H1 (cell line): ENCODE results near the gene PXDC1.

ENCODE experiments used
- ATF3 ChIP-seq: IDR thresholded peaks from 2 replicates; pipeline ENCODE4 v1.6.1; 2011; ENCODE audit warnings: low read depth, mild to moderate bottlenecking, low read length; ENCODE audit not compliant: insufficient read depth
- CEBPB ChIP-seq: IDR thresholded peaks from 2 replicates; pipeline ENCODE4 v1.6.1; 2012; ENCODE audit warnings: low read depth, low read length
- CHD2 ChIP-seq: IDR thresholded peaks from 2 replicates; pipeline ENCODE4 v1.6.1; 2012; ENCODE audit warnings: low read length, improper control_type of control experiment
- CTCF ChIP-seq, 3 experiments: IDR thresholded peaks; 1 replicate in 2 of 3; 2 replicates in 1 of 3; pipeline versions ENCODE4 v1.5.1 to v1.6.1; 2011; ENCODE audit warnings: low read length in 3 of 3, mild to moderate bottlenecking in 3 of 3, inconsistent platforms in 2 of 3, low read depth in 1 of 3, moderate library complexity in 1 of 3; ENCODE audit not compliant: insufficient read depth in 1 of 3; ENCODE audit errors: control extremely low read depth in 1 of 3
- GTF2F1 ChIP-seq: IDR thresholded peaks from 2 replicates; pipeline ENCODE4 v1.6.1; 2012; ENCODE audit warnings: low read depth, low read length, improper control_type of control experiment, borderline replicate concordance
- JUND ChIP-seq: IDR thresholded peaks from 2 replicates; pipeline ENCODE4 v1.6.1; 2011; ENCODE audit warnings: mild to moderate bottlenecking, improper control_type of control experiment, low read length
- POLR2A ChIP-seq, 2 experiments: IDR thresholded peaks; 1 replicate in 1 of 2; 2 replicates in 1 of 2; pipeline ENCODE4 v1.6.1; 2011; ENCODE audit warnings: low read depth in 2 of 2, low read length in 2 of 2, mild to moderate bottlenecking in 2 of 2; ENCODE audit errors: control extremely low read depth in 1 of 2
- POLR2AphosphoS5 ChIP-seq: IDR thresholded peaks from 2 replicates; pipeline ENCODE4 v1.6.1; 2011; ENCODE audit warnings: low read depth, low read length
- RAD21 ChIP-seq, 2 experiments: IDR thresholded peaks in 1 of 2; conservative IDR thresholded peaks in 1 of 2; 2 replicates each; pipeline ENCODE4 v1.6.1; 2011; ENCODE audit warnings: low read depth in 2 of 2, low read length in 2 of 2, improper control_type of control experiment in 1 of 2, inconsistent platforms in 1 of 2, mild to moderate bottlenecking in 1 of 2, moderate library complexity in 1 of 2
- RXRA ChIP-seq: IDR thresholded peaks from 2 replicates; pipeline ENCODE4 v1.6.1; 2011; ENCODE audit warnings: low read depth, mild to moderate bottlenecking, low read length, moderate library complexity; ENCODE audit not compliant: insufficient read depth
- TEAD4 ChIP-seq: IDR thresholded peaks from 2 replicates; pipeline ENCODE4 v1.6.1; 2012; ENCODE audit warnings: low read depth, low read length, inconsistent platforms, mixed read lengths
- YY1 ChIP-seq: IDR thresholded peaks from 2 replicates; pipeline ENCODE4 v1.6.1; 2011; ENCODE audit warnings: low read depth, mild to moderate bottlenecking, low read length
- TF ChIP-seq, protein P1 (sequence below): IDR thresholded peaks from 2 replicates; pipeline ENCODE4 v1.6.1; 2012; ENCODE audit warnings: low read length, inconsistent platforms

DNA sequence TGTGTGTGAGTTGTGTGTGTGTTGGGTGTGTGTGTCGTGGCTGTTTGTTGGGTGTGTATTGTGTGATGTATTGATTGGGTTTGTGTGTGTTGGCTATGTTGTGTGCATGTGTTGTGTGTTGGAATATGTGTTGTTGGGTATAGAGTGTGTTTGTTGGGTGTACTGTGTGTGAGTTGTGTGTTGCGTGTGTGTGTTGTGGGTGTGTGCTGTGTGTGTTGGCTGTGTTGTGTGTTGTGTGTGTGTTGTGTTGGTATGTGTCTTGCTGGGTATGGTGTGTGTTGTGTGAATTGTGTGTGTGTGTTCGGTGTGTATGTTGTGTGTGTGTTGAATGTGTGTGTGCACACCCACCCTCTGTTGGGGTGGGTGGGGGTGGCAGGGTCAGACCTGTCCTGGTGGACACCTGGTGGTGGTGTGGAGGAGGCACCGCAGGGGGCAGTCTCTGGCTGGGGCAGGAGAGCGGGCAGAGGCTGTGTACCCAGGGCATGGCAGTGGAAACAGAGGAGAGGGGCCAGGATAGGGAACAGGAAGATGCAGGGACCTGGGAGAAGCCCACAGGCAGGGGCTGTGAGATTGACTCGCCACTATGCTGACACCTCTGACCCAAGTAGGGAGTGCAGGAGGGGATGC, 25.5 kb upstream of the PXDC1 start:
- TF ChIP-seq CTCF (IDR thresholded peaks at IDR 0.05; ENCODE audit: control extremely low read depth in 1 of 3, insufficient read depth in 1 of 3, low read depth in 1 of 3, low read length in 3 of 3) = peak in 2 of 3 experiments; percentile 27 to 29; a peak in 2 of 4 replicates
- TF ChIP-seq CHD2 = no peak
- TF ChIP-seq POLR2A (IDR thresholded peaks at IDR 0.05; ENCODE audit: control extremely low read depth in 1 of 2, low read depth in 2 of 2, low read length in 2 of 2) = no peak
- no peak for TF ChIP-seq TEAD4
- TF ChIP-seq JUND = no peak
- TF ChIP-seq CEBPB = no peak
- no peak for TF ChIP-seq RXRA
- TF ChIP-seq POLR2AphosphoS5 = no peak
- TF ChIP-seq, protein P1, sequence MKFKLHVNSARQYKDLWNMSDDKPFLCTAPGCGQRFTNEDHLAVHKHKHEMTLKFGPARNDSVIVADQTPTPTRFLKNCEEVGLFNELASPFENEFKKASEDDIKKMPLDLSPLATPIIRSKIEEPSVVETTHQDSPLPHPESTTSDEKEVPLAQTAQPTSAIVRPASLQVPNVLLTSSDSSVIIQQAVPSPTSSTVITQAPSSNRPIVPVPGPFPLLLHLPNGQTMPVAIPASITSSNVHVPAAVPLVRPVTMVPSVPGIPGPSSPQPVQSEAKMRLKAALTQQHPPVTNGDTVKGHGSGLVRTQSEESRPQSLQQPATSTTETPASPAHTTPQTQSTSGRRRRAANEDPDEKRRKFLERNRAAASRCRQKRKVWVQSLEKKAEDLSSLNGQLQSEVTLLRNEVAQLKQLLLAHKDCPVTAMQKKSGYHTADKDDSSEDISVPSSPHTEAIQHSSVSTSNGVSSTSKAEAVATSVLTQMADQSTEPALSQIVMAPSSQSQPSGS = no peak
- no peak for TF ChIP-seq GTF2F1
- TF ChIP-seq ATF3 = no peak
- TF ChIP-seq RAD21 (IDR thresholded peaks at IDR 0.05 in 1 of 2, conservative IDR thresholded peaks at IDR 0.05 in 1 of 2; ENCODE audit: low read depth in 2 of 2, low read length in 2 of 2) = peak in 1 of 2 experiments; percentile 30; a peak in 1 of 4 replicates
- no peak for TF ChIP-seq YY1
